MM.1S (cell line): ENCODE measurements around the gene EIF3I.

Experiments
- DNase-seq: peaks from one replicate; pipeline ENCODE4 v3.0.0-alpha.2; 2015
- H2AFZ ChIP-seq: fragments of 300-600 bp; sonication (generic); 2 replicates; pipeline ENCODE4 v1.6.0; 2016; ENCODE audit warnings: antibody characterized with exemption, low read length
- H3F3A ChIP-seq: fragments of 300-600 bp; sonication (generic); 2 replicates; pipeline ENCODE4 v1.6.1; 2016; ENCODE audit warnings: mild to moderate bottlenecking, antibody characterized with exemption, low read length, moderate library complexity, mixed read lengths; ENCODE audit not compliant: insufficient read depth
- H3K27ac ChIP-seq: fragments of 300-600 bp; sonication (generic); 2 replicates; pipeline ENCODE4 v1.5.1; 2016; ENCODE audit warnings: mild to moderate bottlenecking, low read length
- H3K27me3 ChIP-seq: fragments of 300-600 bp; sonication (generic); replicated peaks from 2 replicates; pipeline ENCODE4 v1.6.0; 2016; ENCODE audit warnings: low read length; ENCODE audit not compliant: insufficient read depth
- H3K36me3 ChIP-seq: fragments of 300-600 bp; sonication (generic); replicated peaks from 2 replicates; pipeline ENCODE4 v1.6.1; 2016; ENCODE audit warnings: mild to moderate bottlenecking, low read length, mixed read lengths; ENCODE audit not compliant: insufficient read depth
- H3K4me1 ChIP-seq: fragments of 300-600 bp; sonication (generic); 2 replicates; pipeline ENCODE4 v1.6.1; 2016; ENCODE audit warnings: low read length, mixed read lengths
- H3K4me2 ChIP-seq: fragments of 300-600 bp; sonication (generic); 2 replicates; pipeline ENCODE4 v1.6.0; 2016; ENCODE audit warnings: low read depth, low read length
- H3K4me3 ChIP-seq: fragments of 300-600 bp; sonication (generic); 2 replicates; pipeline ENCODE4 v1.5.1; 2016; ENCODE audit warnings: low read length, mixed read lengths
- H3K79me2 ChIP-seq: fragments of 300-600 bp; sonication (generic); 2 replicates; pipeline ENCODE4 v1.6.1; 2016; ENCODE audit warnings: mixed run types, low read length, mixed read lengths
- H3K9ac ChIP-seq: fragments of 300-600 bp; sonication (generic); 2 replicates; pipeline ENCODE4 v1.6.1; 2016; ENCODE audit warnings: low read length, mixed read lengths
- H3K9me2 ChIP-seq: fragments of 300-600 bp; sonication (generic); replicated peaks from 2 replicates; pipeline ENCODE4 v1.6.1; 2016; ENCODE audit warnings: mild to moderate bottlenecking, low read length, mixed read lengths; ENCODE audit not compliant: insufficient read depth
- H3K9me3 ChIP-seq: fragments of 300-600 bp; sonication (generic); replicated peaks from 2 replicates; pipeline ENCODE4 v1.6.1; 2016; ENCODE audit warnings: mild to moderate bottlenecking, low read length, mixed read lengths; ENCODE audit not compliant: insufficient read depth
- H4K20me1 ChIP-seq: fragments of 300-600 bp; sonication (generic); 2 replicates; pipeline ENCODE4 v1.6.1; 2016; ENCODE audit warnings: mild to moderate bottlenecking, low read length, moderate library complexity, mixed read lengths; ENCODE audit not compliant: insufficient read depth
- EZH2 ChIP-seq: fragments of 300-600 bp; sonication (generic); optimal IDR thresholded peaks from 2 replicates; pipeline ENCODE3; 2017; ENCODE audit warnings: low read depth, mild to moderate bottlenecking, antibody characterized with exemption, low read length, mixed read lengths
- EZH2phosphoT487 ChIP-seq: fragments of 300-600 bp; sonication (generic); IDR thresholded peaks from 2 replicates; pipeline ENCODE4 v1.6.1; 2018; ENCODE audit warnings: antibody characterized with exemption, low read length
- TF ChIP-seq, protein P1 (sequence below): fragments of 300-600 bp; sonication (generic); IDR thresholded peaks from 2 replicates; pipeline ENCODE4 v1.5.1; 2016; ENCODE audit warnings: antibody characterized with exemption, low read length, mixed read lengths

EIF3I gene

GRCh38 chr1:32231843-32232432, 9.7 kb downstream of the EIF3I start:
- Histone ChIP-seq H3K27me3 (no peaks in the 10 kb centered on the region), H3K9me2 (no peaks in the 10 kb centered on the region), H3K4me2 (no peak overlapping the region), H3K4me3 (no peak overlapping the region), H3K9ac (no peak overlapping the region), H3F3A (no peaks in the 10 kb centered on the region), H3K9me3 (no peaks in the 10 kb centered on the region), H3K79me2 (no peaks in the 10 kb centered on the region), H3K27ac (no peak overlapping the region), H2AFZ (no peak overlapping the region), H3K4me1 (no peaks in the 10 kb centered on the region), H4K20me1 (no peaks in the 10 kb centered on the region), H3K36me3 (peaks cover 4% of the 10 kb centered on the region)
- TF ChIP-seq, protein P1, sequence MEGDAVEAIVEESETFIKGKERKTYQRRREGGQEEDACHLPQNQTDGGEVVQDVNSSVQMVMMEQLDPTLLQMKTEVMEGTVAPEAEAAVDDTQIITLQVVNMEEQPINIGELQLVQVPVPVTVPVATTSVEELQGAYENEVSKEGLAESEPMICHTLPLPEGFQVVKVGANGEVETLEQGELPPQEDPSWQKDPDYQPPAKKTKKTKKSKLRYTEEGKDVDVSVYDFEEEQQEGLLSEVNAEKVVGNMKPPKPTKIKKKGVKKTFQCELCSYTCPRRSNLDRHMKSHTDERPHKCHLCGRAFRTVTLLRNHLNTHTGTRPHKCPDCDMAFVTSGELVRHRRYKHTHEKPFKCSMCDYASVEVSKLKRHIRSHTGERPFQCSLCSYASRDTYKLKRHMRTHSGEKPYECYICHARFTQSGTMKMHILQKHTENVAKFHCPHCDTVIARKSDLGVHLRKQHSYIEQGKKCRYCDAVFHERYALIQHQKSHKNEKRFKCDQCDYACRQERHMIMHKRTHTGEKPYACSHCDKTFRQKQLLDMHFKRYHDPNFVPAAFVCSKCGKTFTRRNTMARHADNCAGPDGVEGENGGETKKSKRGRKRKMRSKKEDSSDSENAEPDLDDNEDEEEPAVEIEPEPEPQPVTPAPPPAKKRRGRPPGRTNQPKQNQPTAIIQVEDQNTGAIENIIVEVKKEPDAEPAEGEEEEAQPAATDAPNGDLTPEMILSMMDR, result no peak
- no peak for TF ChIP-seq EZH2
- no peak for TF ChIP-seq EZH2phosphoT487
- DNase-seq, result no peak

DNA sequence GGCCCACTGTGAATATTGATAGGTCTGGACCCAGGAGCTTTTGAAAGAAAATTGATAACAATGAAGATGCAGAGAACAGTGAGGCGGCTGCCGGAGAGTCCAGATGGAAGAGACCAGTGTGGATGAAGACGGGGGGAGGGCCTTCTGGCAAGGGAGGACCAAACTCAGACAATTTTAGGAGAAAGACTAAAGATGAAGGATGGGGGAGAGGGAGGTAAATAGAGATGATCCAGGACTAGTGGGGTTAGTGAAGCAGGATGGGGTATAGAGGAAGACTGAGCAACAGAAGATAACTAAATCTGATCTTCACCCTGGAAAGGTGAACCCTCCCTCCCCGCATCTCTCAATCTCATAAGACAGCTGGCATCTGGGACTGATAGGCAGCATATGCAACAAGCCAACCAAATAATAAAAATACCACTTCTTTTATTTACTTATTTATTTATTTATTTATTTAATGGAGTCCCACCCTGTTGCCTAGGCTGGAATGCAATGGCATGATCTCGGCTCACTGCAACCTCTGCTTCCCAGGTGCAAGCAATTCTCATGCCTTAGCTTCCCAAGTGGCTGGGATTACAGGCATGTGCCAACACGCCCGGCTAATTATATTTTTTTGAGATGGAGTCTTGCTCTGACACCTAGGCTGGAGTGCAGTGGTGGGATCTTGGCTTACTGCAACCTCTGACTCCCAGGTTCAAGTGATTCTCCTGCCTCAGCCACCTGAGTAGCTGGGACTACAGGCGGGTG, 10.5 kb downstream of the EIF3I start:
- Histone ChIP-seq H3F3A (no peaks in the 10 kb centered on the region), H3K9ac (no peak overlapping the region), H3K9me3 (no peaks in the 10 kb centered on the region), H3K27me3 (no peaks in the 10 kb centered on the region), H3K36me3 (peaks cover 4% of the 10 kb centered on the region), H4K20me1 (no peaks in the 10 kb centered on the region), H3K4me1 (no peaks in the 10 kb centered on the region), H3K4me3 (no peak overlapping the region), H3K9me2 (no peaks in the 10 kb centered on the region), H3K79me2 (no peaks in the 10 kb centered on the region), H3K27ac (no peak overlapping the region), H2AFZ (no peak overlapping the region), H3K4me2 (no peak overlapping the region)
- TF ChIP-seq EZH2 (no peak), EZH2phosphoT487 (no peak)
- TF ChIP-seq, protein P1, result no peak
- no peak for DNase-seq

- Histone ChIP-seq H3K27ac (no peak overlapping the region), H3K4me1 (no peaks in the 10 kb centered on the region), H3K4me3 (no peak overlapping the region), H3K36me3 (no peaks in the 10 kb centered on the region; the same call in 1 of the 2 replicates), H3K9me3 (no peaks in the 10 kb centered on the region), H3K79me2 (no peaks in the 10 kb centered on the region), H3K4me2 (no peak overlapping the region), H3K9me2 (no peaks in the 10 kb centered on the region), H2AFZ (no peak overlapping the region), H3F3A (no peaks in the 10 kb centered on the region), H3K9ac (no peak overlapping the region), H4K20me1 (no peaks in the 10 kb centered on the region), H3K27me3 (no peaks in the 10 kb centered on the region)
- no peak for DNase-seq
- no peak for TF ChIP-seq EZH2phosphoT487
Measured at GRCh38 chr1:32234792-32235191, 12.6 kb downstream of the EIF3I start.

- no peaks in the 10 kb centered on the region for H3K27me3 ChIP-seq
- no peaks in the 10 kb centered on the region for H3F3A ChIP-seq
- H3K4me3 ChIP-seq, result no peak overlapping the region
- H3K9me3 ChIP-seq, result no peaks in the 10 kb centered on the region
- H3K36me3 ChIP-seq, result no peaks in the 10 kb centered on the region
- no peak overlapping the region for H2AFZ ChIP-seq
- H3K4me2 ChIP-seq, result no peak overlapping the region
- H3K79me2 ChIP-seq, result no peaks in the 10 kb centered on the region
- H3K9ac ChIP-seq, result no peak overlapping the region
- TF ChIP-seq, protein P1, result no peak
- TF ChIP-seq EZH2, result no peak
- TF ChIP-seq EZH2phosphoT487, result no peak
- H3K27ac ChIP-seq, result no peak overlapping the region
- H3K4me1 ChIP-seq, result no peaks in the 10 kb centered on the region
- DNase-seq, result no peak
- H4K20me1 ChIP-seq, result no peaks in the 10 kb centered on the region
- no peaks in the 10 kb centered on the region for H3K9me2 ChIP-seq
Measured at GRCh38 chr1:32239337-32239736, 17.1 kb downstream of the EIF3I start.
